Activated naive CD8-positive, alpha-beta T cell treated with anti-CD3 and anti-CD28 coated beads, Interleukin-2, amount 50 U/mL, for 24 hours (primary cell): ENCODE data around the gene NGDN.

ENCODE experiments used
- ATAC-seq: fragments of 150-1000 bp; cut with Tn5 transposase; one replicate; pipeline ENCODE4 v1.10.0; 2021
- DNase-seq: peaks from one replicate; pipeline ENCODE4 v3.0.0; 2021
- H3K27ac Mint-ChIP-seq: one replicate; pipeline ENCODE4 v1.8.0; 2021; ENCODE audit warnings: mild to moderate bottlenecking, mixed read lengths
- H3K27me3 Mint-ChIP-seq: one replicate; pipeline ENCODE4 v1.8.0; 2021; ENCODE audit warnings: mixed read lengths
- H3K36me3 Mint-ChIP-seq: one replicate; pipeline ENCODE4 v1.8.0; 2021; ENCODE audit warnings: low read depth, mixed read lengths
- H3K4me1 Mint-ChIP-seq: one replicate; pipeline ENCODE4 v1.8.0; 2021; ENCODE audit warnings: mixed read lengths
- H3K4me3 Mint-ChIP-seq: one replicate; pipeline ENCODE4 v1.8.0; 2021; ENCODE audit warnings: mild to moderate bottlenecking, moderate library complexity, mixed read lengths
- H3K9me3 Mint-ChIP-seq: one replicate; pipeline ENCODE4 v1.8.0; 2021; ENCODE audit warnings: mixed read lengths

Gene NGDN

GRCh38 chr14:23435543-23436326 lies 33.8 kb upstream of the NGDN start, which contains the start of gene MYH7:
MYH7 (minus strand) TSS chr14:23435660; CDS start chr14:23433732, 1,928 bp downstream.
- ATAC-seq = no peak
- Mint-ChIP-seq H3K27ac (no peak within 1 kb of the TSS), H3K9me3 (no peaks in the 10 kb centered on the region), H3K36me3 (no peaks in the 10 kb centered on the region), H3K4me3 (no peak within 1 kb of the TSS), H3K4me1 (no peaks in the 10 kb centered on the region), H3K27me3 (no peaks in the 10 kb centered on the region)
- DNase-seq = no peak

- no peak for ATAC-seq
- no peak for DNase-seq
- H3K4me1 Mint-ChIP-seq = no peaks in the 10 kb centered on the region
- H3K9me3 Mint-ChIP-seq = no peaks in the 10 kb centered on the region
- H3K27me3 Mint-ChIP-seq = no peaks in the 10 kb centered on the region
- no peaks in the 10 kb centered on the region for H3K36me3 Mint-ChIP-seq
- no peak overlapping the region for H3K4me3 Mint-ChIP-seq
- H3K27ac Mint-ChIP-seq = no peak overlapping the region
These were observed 33.0 kb upstream of the NGDN start for GRCh38 chr14:23436327-23437132.

GRCh38 chr14:23437133-23438100 lies 32.1 kb upstream of the NGDN start:
- Mint-ChIP-seq H3K36me3 (no peaks in the 10 kb centered on the region), H3K9me3 (no peaks in the 10 kb centered on the region), H3K4me3 (no peak overlapping the region), H3K27me3 (peaks cover 2% of the 10 kb centered on the region), H3K27ac (no peak overlapping the region), H3K4me1 (no peaks in the 10 kb centered on the region)
- DNase-seq = no peak
- ATAC-seq = no peak

GRCh38 chr14:23438101-23438971 lies 31.2 kb upstream of the NGDN start:
- Mint-ChIP-seq H3K27ac (no peak overlapping the region), H3K4me1 (no peaks in the 10 kb centered on the region), H3K36me3 (no peaks in the 10 kb centered on the region), H3K9me3 (no peaks in the 10 kb centered on the region), H3K27me3 (peaks cover 2% of the 10 kb centered on the region), H3K4me3 (no peak overlapping the region)
- DNase-seq = no peak
- ATAC-seq = no peak

- Mint-ChIP-seq H3K4me3 (no peak overlapping the region), H3K9me3 (no peaks in the 10 kb centered on the region), H3K27ac (no peak overlapping the region), H3K4me1 (no peaks in the 10 kb centered on the region), H3K27me3 (peaks cover 2% of the 10 kb centered on the region), H3K36me3 (no peaks in the 10 kb centered on the region)
- ATAC-seq = no peak
- no peak for DNase-seq
These were observed 30.2 kb upstream of the NGDN start for GRCh38 chr14:23439107-23439835.

GRCh38 chr14:23441076-23441475 lies 28.4 kb upstream of the NGDN start:
- H3K27me3 Mint-ChIP-seq = peaks cover 2% of the 10 kb centered on the region
- no peak overlapping the region for H3K4me3 Mint-ChIP-seq
- ATAC-seq = no peak
- H3K36me3 Mint-ChIP-seq = no peaks in the 10 kb centered on the region
- no peaks in the 10 kb centered on the region for H3K4me1 Mint-ChIP-seq
- H3K27ac Mint-ChIP-seq = no peak overlapping the region
- no peak for DNase-seq
- H3K9me3 Mint-ChIP-seq = no peaks in the 10 kb centered on the region

- no peak for ATAC-seq
- Mint-ChIP-seq H3K36me3 (no peaks in the 10 kb centered on the region), H3K4me1 (no peaks in the 10 kb centered on the region), H3K27ac (no peak overlapping the region), H3K27me3 (peaks cover 2% of the 10 kb centered on the region), H3K4me3 (no peak overlapping the region), H3K9me3 (no peaks in the 10 kb centered on the region)
- no peak for DNase-seq
These were observed 26.7 kb upstream of the NGDN start for GRCh38 chr14:23442721-23443356.

GRCh38 chr14:23443411-23443812 lies 26.1 kb upstream of the NGDN start:
- H3K36me3 Mint-ChIP-seq = no peaks in the 10 kb centered on the region
- DNase-seq (no peak), ATAC-seq (no peak)
- no peaks in the 10 kb centered on the region for H3K4me1 Mint-ChIP-seq
- no peaks in the 10 kb centered on the region for H3K9me3 Mint-ChIP-seq
- no peak overlapping the region for H3K4me3 Mint-ChIP-seq
- no peak overlapping the region for H3K27ac Mint-ChIP-seq
- peaks cover 2% of the 10 kb centered on the region for H3K27me3 Mint-ChIP-seq

- Mint-ChIP-seq H3K4me1 (no peaks in the 10 kb centered on the region), H3K36me3 (no peaks in the 10 kb centered on the region), H3K27me3 (peaks cover 4% of the 10 kb centered on the region), H3K27ac (no peak overlapping the region), H3K9me3 (no peaks in the 10 kb centered on the region), H3K4me3 (no peak overlapping the region)
- ATAC-seq (no peak), DNase-seq (no peak)
These were observed 25.6 kb upstream of the NGDN start for GRCh38 chr14:23443881-23444280.

- peaks cover 4% of the 10 kb centered on the region for H3K27me3 Mint-ChIP-seq
- no peak overlapping the region for H3K4me3 Mint-ChIP-seq
These were observed 25.2 kb upstream of the NGDN start for GRCh38 chr14:23444314-23444713.

GRCh38 chr14:23445773-23446172 lies 23.7 kb upstream of the NGDN start:
- DNase-seq (no peak), ATAC-seq (no peak)
- Mint-ChIP-seq H3K36me3 (no peaks in the 10 kb centered on the region), H3K27me3 (peaks cover 5% of the 10 kb centered on the region), H3K4me3 (no peak overlapping the region), H3K4me1 (no peaks in the 10 kb centered on the region), H3K27ac (no peak overlapping the region), H3K9me3 (no peaks in the 10 kb centered on the region)

More at GRCh38 chr14:23444314-23444713, 25.2 kb upstream of the NGDN start:
- no peak for DNase-seq
- ATAC-seq = no peak
- H3K9me3 Mint-ChIP-seq = no peaks in the 10 kb centered on the region
- no peaks in the 10 kb centered on the region for H3K36me3 Mint-ChIP-seq
- H3K4me1 Mint-ChIP-seq = no peaks in the 10 kb centered on the region
- no peak overlapping the region for H3K27ac Mint-ChIP-seq

GRCh38 chr14:23446291-23446851 lies 23.1 kb upstream of the NGDN start:
- Mint-ChIP-seq H3K27me3 (peaks cover 6% of the 10 kb centered on the region), H3K36me3 (no peaks in the 10 kb centered on the region), H3K4me3 (no peak overlapping the region), H3K4me1 (no peaks in the 10 kb centered on the region), H3K9me3 (no peaks in the 10 kb centered on the region), H3K27ac (no peak overlapping the region)
- DNase-seq (no peak), ATAC-seq (no peak)
